Measurements from ENCODE around the gene VDR. TPM values are rescaled to one million over a fixed set of nuclear protein-coding genes. Genes with fewer than 3 reads are reported as not detected.
A peak's percentile ranks its signal among the peaks of the same experiment; 100 is the strongest.

VDR gene
- total RNA-seq, 2 donors from 2014 or later: 1.3 to 3.1 TPM

DNA sequence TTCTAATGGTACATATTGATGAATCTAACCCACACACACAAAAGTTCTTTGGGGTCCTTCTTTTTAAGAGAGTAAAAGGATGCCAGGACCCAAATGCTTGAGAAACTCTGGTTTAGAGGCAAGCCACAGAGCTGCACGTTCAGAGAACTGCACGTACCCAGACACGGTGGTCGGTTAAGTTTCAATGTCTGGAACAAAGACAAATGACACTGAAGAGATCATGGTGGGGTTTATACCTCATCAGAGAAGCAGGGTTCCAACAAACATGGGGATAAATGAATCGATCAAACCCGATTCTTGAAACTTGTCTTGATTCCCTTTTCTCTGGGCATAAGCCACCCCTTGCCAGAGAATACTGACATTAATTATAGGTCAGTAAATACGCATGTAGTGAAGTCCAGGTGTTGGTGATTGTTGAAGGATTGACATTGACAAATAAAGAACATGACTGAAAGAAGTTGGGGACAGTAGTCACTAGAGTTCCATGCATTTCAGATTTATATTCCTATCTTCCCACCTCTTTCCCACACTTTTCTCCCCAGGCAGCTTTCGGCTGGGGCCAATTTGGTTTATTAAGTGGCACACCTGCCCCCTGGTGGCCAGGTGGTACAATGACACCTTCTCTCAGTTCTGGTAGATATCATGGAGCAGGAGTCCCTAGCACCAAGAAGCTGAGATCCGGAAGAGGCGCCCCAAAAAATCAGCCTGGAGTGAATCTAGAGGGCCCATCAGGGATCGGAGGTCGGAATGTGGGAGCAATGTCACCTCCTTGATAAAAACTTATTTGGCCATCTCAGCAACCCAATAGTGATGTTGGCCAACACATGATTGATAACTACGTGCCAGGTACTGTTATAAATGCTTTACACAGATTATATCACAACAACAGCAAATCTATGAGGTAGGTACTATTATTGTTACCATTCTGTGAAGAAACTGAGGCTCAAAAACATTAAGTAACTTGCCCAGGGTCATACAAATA, 67.3 kb downstream of the VDR start:
- H3K4me1 ChIP-seq: peaks cover 8% of the 10 kb centered on the region
- WGBS, 2 donors: 42 to 50% methylated on average over 13 of the region's 13 CpGs
- DNase-seq (peak; percentile 72 to 75 (median 74)), ATAC-seq (peak; percentile 83)
- no peaks in the 10 kb centered on the region for H3K9me3 ChIP-seq
- no peaks in the 10 kb centered on the region for H3K27me3 ChIP-seq
- intact Hi-C loops (cut with DNase I): loop anchor here (5.0 kb wide), 1 partner anchor 55 kb away; no protein-coding TSS in a partner anchor
- H3K4me3 ChIP-seq: no peak overlapping the region
- H3K36me3 ChIP-seq (replicated peaks in 1 of 2; ENCODE audit: insufficient read depth in 1 of 2, low read depth in 2 of 2): no peaks in the 10 kb centered on the region
- no peak overlapping the region for H3K27ac ChIP-seq
- no peak for TF ChIP-seq POLR2A (IDR thresholded peaks at IDR 0.05)
- TF ChIP-seq, protein P1, sequence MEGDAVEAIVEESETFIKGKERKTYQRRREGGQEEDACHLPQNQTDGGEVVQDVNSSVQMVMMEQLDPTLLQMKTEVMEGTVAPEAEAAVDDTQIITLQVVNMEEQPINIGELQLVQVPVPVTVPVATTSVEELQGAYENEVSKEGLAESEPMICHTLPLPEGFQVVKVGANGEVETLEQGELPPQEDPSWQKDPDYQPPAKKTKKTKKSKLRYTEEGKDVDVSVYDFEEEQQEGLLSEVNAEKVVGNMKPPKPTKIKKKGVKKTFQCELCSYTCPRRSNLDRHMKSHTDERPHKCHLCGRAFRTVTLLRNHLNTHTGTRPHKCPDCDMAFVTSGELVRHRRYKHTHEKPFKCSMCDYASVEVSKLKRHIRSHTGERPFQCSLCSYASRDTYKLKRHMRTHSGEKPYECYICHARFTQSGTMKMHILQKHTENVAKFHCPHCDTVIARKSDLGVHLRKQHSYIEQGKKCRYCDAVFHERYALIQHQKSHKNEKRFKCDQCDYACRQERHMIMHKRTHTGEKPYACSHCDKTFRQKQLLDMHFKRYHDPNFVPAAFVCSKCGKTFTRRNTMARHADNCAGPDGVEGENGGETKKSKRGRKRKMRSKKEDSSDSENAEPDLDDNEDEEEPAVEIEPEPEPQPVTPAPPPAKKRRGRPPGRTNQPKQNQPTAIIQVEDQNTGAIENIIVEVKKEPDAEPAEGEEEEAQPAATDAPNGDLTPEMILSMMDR (IDR thresholded peaks at IDR 0.05): peak; percentile 61 to 89 (median 86)

DNA sequence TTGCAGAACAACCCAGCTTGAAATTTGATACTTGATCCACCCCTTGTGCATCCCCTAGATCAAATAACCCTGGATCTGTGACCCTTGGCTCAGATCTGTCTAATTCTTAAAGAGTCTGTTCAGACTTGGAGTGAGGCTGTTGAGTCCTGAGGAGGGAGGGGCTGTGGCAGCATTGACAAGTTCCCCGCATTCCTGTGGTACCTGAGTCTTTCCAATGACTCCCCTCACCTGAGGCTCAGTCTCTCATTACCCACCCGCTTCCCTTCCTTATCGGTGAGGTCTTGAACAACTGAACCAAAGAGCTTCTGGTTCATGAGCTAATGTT, 69.0 kb downstream of the VDR start:
- ATAC-seq (no peak), DNase-seq (no peak)
- WGBS, 2 donors: 79 to 82% methylated on average over 3 of the region's 3 CpGs
- Histone ChIP-seq H3K4me1 (peaks cover 8% of the 10 kb centered on the region), H3K27me3 (no peaks in the 10 kb centered on the region), H3K27ac (no peak overlapping the region), H3K36me3 (replicated peaks in 1 of 2; ENCODE audit: insufficient read depth in 1 of 2, low read depth in 2 of 2) (no peaks in the 10 kb centered on the region), H3K9me3 (no peaks in the 10 kb centered on the region), H3K4me3 (no peak overlapping the region)
- TF ChIP-seq, protein P1 (IDR thresholded peaks at IDR 0.05): no peak
- intact Hi-C loops (cut with DNase I): loop anchor here (5.0 kb wide), 1 partner anchor 53 kb away; no protein-coding TSS in a partner anchor

DNA sequence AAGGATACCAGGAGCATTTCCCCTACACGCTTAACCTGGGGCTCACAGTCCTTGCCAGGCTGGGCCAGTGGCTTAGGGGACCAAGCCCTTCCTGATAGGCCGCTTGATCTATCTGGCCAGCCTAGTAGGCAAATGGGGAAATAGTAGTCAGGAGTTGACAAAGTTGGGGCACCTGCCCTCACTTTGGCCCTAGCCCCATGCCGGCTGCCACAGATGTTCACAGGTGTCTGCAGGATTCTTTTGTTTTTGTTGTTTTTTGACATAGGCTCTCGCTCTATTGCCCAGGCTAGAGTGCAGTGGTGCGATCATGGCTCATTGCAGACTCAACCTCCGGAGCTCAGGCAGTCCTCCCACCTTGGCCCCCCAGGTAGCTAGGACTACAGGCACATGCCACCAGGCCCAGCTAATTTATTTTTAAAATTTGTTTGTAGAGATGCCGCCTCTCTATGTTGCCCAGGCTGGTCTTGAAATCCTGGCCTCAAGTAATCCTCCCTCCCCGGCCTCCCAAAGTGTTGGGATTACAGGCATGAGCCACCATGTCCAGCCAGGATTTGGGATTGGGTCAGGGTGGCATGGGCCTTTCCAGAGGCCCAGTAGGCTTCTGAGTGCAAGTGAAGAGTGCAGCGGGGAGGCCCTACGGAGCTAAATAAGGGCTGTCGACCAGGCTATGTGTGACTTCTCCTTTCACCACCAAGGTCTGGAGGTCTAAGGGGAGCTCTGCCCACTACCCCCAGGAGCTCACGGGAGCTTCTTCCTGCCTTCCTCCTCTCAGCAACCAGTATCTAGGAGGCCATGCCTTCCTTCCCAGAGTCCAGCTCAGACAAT, 69.6 kb downstream of the VDR start:
- no peaks in the 10 kb centered on the region for H3K9me3 ChIP-seq
- TF ChIP-seq, protein P1 (IDR thresholded peaks at IDR 0.05): no peak
- no peak for TF ChIP-seq POLR2A (IDR thresholded peaks at IDR 0.05)
- ATAC-seq (no peak), DNase-seq (no peak)
- H3K27me3 ChIP-seq: no peaks in the 10 kb centered on the region
- WGBS, 2 donors: 80 to 85% methylated on average over 10 to 12 of the region's 12 CpGs
- H3K27ac ChIP-seq: no peak overlapping the region
- no peak overlapping the region for H3K4me3 ChIP-seq
- no peaks in the 10 kb centered on the region for H3K36me3 ChIP-seq (replicated peaks in 1 of 2; ENCODE audit: insufficient read depth in 1 of 2, low read depth in 2 of 2)
- intact Hi-C loops (cut with DNase I): loop anchor here (5.0 kb wide), 1 partner anchor 53 kb away; no protein-coding TSS in a partner anchor
- H3K4me1 ChIP-seq: peaks cover 8% of the 10 kb centered on the region

DNA sequence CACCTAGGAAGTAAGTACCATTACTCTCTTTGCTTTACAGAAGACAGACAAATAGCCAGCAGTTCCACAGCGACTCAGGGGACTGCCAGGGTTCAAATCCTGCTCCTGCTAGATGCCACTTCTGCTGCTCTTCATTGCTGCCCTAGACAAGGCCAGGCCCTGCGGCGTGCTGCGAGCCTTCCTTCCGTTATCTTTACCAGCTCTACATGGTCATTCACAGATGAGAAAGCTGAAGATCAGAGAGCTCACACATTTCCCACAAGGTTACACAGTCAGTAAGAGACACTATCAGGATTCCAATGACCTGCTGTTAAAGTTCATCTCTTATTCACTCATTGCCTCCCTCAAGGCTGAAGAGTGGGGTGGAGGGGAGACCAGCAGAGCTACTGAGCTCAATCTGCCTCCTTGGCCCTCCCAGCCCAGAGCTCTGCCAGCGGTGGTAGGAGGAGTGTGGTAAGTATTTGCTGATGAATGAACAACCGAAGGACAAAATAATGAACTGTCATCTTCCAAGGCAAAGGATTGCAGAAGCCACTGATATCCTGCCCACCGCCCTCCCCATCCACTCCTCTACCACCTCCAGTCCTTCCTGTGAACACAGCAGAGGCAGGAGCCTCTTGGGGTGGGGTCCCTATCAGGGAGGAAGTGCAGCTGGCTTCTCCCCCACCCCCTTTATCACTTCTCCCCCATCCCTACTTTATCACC, 70.4 kb downstream of the VDR start:
- Histone ChIP-seq H3K27ac (no peak overlapping the region), H3K4me3 (no peak overlapping the region), H3K9me3 (no peaks in the 10 kb centered on the region), H3K27me3 (no peaks in the 10 kb centered on the region), H3K36me3 (replicated peaks in 1 of 2; ENCODE audit: insufficient read depth in 1 of 2, low read depth in 2 of 2) (no peaks in the 10 kb centered on the region), H3K4me1 (peaks cover 11% of the 10 kb centered on the region)
- intact Hi-C loops (cut with DNase I): loop anchor here (5.0 kb wide), 1 partner anchor 117 kb away; no protein-coding TSS in a partner anchor
- DNase-seq (no peak), ATAC-seq (no peak)
- 73 to 76% methylated on average over 8 of the region's 8 CpGs for WGBS, 2 donors
- TF ChIP-seq POLR2A (IDR thresholded peaks at IDR 0.05): no peak
- TF ChIP-seq, protein P1 (IDR thresholded peaks at IDR 0.05): no peak
